ENCODE results near the gene TRIM63.

The TRIM63 gene

DNA sequence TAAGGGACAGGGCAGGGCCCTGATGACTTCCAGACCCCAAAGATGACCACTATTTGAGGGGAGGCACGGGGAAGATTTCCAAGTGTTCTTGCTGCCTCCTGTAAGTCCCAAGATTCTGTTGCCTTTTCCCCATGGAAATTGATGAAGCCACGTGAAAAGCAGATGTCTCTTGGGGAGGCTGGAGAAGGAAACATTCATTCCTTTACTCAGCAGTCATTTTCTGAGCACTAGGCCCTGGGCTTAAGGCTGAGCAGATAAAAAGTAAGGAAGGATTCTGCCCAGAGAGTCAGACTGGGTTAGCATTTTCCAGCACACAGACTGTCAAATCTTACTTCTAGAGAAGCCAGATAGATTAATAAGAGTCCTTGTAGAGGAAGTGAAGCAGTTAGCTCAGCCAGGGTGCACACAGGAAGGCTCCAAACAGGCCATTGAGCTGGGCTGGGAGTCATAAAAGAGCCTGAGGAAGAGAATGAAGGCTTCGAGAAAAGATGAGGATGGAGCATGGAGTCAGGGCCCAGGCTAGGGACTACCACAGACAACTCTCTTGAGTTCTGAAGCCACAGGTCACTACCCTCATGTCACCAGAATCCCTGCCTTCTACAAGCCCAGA, 35.7 kb downstream of the TRIM63 start:
- DNase-seq: no peak

DNA sequence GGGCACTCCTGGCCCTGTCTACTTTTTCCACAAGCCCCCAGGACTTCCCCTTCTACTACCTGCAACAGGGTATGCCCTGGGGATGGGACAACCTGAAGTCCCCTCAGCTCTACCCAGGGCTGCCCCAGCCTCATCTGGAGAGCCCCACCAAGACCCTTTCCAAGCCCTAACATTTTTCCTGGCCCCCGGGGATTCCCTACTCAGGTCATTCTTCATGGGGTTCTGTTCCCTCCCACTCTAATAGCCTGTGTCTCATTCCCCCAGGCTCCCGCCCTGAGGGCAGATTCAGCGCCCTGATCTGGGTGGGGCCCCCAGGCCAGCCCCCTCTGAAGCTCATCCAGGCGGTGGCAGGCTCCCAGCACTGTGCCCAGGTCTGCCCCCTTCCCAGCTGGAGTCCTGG, 36.2 kb downstream of the TRIM63 start:
- DNase-seq: no peak

DNA sequence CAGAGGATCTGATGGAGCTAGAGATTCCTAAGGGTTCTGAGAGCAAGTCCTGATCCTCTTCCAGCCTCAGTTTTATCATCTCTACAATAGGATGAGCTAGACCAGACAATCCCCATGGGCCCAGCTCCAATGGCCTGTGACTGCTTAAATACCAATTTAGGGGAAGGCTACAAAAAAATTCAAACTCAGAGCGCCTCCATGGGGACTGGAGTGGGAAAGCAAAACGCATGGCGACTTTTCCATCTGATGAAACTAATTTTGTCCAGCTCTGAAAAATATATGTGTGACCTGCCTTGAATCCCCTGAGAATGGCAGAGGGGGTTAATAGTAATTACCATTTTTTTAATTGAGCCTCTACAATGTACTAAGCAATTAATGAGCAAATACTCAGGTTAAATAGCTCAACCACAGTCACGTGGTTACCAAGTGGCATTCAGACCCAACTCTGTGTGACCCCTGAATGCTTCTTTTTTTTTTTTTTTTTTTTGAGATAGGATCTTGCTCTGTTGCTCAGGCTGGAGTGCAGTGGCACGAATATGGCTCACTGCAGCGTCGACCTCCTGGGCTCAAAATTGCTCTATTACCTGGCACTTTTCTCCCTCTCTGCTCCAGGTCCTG, 37.5 kb downstream of the TRIM63 start:
- no peak for DNase-seq

DNA sequence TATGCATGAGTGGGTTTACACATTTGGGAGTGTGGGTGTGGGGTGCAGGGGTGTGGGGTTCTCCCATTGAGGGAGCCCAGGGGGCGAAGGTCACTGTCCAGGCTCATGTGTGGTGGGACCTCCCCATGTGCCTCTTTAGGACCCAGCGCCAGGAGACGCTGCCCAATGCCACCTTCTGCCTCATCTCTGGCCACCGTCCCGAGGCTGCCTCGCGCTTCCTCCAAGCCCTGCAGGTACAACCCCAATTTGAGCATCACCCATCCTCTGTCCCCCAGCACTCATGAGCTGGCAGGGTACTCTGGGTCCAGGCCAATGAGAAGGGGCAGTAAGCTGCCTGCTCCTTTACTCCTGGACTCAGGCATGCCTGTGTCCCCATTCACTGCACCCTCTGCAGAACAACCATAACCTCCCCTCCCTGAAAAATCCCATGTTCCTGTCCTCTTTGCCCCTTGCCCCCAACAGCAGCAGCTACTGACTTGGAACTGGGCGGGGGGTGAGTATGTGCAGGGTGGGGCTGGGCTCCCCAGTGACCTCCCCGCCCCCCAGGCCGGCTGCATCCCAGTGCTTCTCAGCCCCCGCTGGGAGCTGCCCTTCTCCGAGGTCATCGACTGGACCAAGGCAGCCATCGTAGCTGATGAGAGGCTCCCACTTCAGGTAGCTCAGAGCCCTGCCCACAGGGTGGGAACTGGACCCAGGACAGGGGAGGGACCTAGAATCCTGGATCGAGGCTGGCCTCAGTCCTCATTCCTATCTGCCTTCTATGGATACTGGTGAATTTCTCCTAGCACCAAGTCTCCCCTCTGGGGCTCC, 38.2 kb downstream of the TRIM63 start:
- no peak for DNase-seq

DNA sequence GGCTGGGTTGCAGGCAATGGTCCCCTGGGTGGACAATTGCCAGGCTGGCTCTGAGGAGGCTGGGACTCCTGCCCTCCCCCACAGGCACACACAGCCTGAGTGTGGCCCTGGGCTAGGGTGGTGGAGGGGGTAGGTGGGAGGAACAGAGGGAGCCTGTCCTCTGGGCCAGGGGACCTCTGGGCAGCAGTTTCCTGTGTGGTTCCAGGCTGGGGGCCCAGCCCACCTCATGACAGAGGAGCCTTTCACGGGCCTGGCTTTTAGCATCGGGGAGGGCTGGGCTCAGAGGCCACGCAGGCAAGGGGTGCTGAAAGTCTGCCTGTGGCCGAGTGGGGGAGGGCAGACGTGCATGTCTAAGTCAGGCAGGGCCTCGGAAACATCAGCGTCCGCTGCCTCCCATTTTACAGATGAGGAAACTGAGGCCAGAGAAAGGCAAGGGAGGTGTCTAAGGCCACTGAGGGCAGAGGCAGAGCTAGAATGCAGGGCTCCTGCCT, 38.9 kb downstream of the TRIM63 start:
- DNase-seq: no peak

DNA sequence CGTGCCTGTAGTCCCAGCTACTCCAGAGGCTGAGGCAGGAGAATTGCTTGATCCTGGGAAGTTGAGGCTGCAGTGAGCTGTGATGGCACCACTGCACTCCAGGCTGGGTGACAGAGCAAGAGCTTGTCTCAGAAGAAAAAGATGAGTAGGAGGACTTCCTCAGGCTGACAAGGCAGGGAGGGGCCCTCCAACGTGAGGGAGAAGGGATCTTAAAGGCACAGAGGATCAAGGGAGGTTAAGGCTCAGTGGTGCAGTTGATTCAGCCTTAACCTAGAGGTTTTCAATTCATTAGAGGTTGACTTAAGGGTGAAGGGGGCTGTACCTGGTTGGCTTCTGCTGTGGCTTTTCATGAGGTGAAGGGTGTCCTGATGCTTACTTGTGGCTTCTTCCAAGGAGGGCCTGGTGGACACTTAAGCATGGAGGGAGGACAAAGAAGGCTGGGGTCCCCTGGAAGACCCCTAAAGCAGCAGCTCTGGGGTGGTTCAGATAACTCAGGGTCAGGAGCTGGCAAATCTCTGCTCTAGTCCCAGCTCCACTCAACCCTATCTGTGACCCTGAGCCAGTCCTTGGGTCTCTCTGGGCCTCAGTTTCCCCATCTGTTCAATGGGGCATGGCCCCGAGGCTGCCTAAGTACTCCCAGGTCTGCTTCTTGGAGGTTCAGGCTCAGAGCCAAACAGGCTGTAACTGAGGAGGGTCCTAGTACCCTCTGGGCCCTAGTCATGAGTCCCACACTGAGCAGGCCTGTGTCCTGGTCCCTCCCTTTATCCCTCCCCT, 39.5 kb downstream of the TRIM63 start:
- DNase-seq: no peak

DNA sequence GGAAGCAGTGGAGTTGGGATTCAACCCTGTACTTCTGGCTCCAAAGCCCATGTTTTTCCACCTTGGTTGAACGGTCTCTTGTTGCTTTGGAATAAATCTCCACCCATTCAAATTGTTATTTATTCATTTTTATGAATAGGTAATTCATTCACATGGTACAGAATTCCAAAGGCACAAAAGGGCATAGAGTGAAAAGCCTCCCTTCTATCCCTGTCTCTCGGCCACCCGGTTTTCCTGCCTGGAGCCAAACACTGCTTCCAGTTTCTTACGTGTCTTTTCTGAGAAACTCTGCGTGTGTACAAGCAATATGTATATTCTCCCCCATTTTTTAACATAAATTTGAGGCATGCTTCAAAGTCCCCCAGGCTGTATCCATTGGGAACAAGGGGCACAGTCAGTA, 41.9 kb downstream of the TRIM63 start:
- no peak for DNase-seq

DNA sequence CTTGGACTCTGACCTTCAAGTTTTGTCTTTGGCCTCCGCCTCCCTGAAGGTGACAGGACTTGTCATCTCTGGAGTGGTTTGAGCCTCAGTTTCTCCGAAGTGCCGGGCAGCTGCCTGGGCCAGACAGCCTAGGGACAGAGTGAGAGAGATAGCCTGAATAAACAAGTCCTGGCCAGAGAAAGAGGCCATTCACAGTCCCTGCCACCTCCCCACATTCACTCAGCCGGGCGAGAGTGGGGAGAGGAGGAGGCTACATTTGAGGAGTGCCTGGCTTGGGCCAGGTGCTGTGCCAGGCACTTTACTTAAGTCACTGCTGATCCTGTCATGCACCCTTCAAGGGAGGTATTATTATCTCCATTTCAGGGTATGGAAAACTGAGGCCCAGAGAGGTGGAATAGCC, 42.4 kb downstream of the TRIM63 start:
- DNase-seq: no peak

DNA sequence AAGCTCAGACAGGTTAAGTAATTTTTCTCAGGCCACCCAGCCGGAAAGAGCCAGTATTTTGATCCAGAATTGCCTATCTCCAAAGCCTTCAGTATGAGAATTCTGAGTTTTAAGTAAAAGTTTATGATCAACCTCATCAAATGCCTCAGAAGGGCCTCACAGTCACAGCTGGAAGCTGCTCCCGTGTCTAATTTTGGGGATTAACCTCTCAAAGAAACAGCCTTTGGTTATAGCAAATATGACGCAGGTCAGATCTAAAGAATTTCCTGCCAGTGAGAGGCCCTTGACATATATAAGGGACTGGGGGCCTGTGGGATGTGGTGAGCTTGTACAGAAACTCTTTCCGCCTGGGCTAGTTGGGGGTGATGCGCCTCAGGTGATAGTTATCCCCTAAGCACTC, 43.6 kb downstream of the TRIM63 start:
- no peak for DNase-seq

DNA sequence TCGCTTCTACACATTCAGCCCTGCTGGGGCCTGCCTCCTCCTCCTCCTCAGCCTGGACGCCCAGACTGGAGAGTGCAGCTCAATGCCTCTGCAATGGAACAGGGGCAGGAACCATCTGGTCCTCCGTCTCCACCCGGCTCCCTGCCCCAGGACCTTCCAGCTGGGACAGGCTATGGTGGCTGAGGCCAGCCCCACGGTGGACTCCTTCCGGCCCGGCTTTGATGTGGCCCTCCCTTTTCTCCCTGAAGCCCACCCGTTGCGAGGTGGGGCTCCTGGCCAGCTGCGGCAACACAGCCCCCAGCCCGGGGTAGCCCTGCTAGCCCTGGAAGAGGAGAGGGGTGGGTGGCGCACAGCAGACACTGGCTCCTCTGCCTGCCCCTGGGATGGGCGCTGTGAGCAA, 44.4 kb downstream of the TRIM63 start:
- no peak for DNase-seq

DNA sequence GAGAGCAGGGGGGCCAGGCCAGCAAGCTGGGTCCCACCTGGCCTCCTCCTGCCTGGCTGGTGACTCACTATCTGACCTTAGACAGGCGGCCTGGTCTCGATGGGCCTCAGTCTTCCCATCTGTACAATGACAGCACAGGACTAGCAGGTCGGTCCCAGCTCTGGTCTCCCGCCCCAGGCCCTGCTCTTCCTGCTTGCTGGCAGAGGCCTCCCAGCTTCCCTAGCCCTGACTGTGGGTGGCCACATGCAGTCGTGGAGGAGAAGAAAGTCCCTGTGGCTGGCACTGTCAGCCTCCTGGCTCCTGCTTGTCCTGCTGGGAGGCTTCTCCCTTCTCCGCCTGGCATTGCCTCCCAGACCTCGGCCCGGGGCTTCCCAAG, 45.0 kb downstream of the TRIM63 start:
- DNase-seq: no peak

DNA sequence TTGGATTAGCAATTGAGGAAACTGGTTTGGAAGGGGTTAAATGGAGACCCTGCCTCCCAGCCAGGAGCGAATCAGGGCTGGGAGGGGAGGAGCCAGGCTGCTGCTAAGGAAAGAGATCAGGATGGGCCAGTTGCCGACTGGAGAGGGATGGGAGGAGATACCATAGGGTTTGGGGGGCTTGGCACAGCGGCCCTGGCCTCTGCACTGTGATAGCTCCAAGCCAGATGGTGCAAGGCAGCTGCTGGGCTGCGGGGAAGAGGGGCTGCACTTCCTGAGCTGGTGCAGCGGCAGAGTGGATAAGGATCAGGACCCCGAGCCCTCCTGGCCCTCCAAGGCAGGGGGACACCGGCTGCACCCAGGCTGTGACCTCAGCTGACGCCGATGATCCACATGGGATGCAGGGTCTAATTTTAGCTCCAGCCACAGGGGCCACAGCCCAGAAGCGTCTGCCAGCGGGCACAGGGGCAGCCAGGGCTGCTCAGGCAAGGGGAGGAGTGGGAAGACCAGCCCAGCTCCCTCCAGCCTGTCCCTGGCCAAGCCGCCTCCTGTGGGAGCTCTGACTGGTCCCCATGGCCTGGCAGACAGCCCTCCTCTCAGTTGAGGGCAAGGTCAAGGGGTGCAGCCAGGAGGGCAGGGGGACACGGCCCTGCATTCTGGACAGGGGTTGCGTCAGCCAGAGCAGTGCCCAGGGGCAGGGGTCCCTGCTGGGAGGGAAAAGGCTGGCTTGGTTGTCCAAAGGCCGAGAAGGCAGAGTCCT, 45.6 kb downstream of the TRIM63 start, which contains the start of gene EXTL1:
Gene EXTL1, plus strand, starts transcription at position 129 of the 757 bp plus-strand sequence. CDS start 872 bp downstream, outside the sequence.
- DNase-seq: peak; percentile 50 to 70

DNA sequence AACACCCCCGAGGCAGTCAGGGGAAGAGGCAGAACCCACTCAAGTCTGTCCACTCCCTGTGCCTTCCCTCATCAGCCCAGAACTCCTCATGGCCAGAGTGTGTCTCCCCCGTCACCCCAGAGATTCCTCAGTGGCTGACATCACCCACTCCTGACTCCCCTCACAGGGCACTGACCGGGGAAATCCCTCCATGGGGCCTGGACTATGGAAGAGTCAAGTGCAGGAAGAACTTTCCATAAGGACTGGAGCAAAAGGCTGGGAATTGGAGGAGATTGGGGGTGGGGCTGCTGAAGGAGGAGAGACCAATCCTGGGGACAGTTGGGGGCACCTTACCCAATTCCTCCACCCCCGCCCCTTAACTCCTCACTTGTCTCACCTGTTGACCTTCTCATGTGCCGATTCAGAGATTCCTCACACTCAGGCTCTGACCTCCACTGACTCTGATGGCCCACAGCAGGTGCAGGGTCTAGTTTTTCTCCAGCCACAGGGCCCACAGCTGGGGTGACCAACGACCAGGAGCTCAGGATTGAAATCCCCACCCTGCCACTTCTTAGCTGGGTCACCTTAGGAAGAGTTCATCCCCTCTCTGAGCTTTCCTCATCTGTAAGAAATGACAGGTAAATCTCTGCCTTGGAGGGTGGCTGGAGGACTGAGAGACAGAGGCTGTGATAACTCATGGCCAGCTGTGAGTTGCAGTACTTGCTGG, 46.3 kb downstream of the TRIM63 start:
- no peak for DNase-seq

DNA sequence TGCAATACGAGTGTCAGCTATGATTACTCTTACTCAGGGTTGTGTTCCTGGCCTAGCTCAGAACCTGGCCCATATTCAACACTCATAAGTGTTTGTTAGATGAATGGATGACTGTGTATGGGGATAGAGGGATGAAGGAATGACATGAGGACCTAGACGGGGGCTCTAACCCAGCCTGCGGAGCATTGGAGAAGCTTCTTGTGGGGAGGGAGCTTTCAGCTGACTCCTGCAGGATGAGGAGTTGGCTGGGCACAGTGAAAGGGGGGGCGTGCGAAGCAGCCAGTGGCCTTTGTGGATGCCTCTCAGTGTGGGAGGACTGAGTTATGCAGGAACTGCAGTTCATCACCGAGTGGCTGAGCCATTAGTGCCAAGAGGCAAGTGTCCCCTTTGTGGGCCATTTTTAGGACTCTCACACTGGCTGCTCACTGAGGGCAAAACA, 47.1 kb downstream of the TRIM63 start:
- no peak for DNase-seq

DNA sequence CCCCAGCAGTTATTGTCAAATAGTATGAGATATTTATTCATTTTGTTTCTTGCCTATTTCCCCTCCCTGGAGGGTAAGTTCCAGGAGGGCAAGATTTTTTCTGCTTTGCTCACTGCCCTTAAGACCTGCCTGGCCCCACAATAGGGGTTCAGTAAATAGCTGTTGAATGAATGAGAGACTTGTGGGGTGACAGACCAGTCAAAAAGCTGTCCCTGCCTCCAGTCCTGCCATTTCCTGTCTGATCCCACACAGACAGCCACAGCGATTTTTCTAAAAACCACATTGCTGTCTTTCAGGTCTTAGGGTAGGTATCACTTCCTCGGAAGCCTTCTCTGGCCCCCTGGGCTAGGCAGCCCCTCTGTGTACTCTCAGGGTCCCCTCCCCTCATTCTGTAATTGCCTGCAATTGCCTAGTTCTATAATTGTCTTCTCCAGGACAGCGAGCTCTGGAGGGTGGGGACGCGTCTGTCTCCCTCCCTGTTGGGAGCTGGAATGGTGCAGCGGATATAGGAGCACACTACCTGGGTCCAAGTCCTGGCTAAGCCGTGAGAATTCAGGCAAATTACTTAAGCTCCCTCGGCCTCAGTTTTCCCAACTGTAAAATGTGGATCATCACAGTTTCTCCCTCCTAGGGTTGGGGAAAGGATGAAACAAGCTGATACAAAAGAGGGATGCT, 47.7 kb downstream of the TRIM63 start:
- no peak for DNase-seq

DNA sequence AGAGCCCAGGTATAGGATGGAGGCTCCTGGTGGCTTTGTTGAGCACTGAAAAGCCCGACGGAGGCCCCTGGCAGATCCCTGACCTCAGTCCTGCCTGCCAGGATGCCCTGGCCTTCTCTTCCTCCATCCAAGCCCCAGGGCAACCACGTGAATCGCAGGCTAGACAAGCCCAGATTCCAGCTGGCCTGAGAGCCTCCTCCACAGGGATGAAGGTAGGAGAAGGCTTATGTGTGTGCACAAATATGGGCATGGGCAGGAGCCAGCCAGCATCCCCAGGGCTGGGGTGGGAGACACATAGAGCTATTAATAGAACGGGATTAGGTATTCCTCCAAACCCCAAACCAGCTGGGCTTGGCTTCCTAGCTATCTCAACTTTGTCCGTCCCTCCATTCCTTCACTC, 49.8 kb downstream of the TRIM63 start:
- peak in 1 of 2 experiments; percentile 50 for DNase-seq

DNA sequence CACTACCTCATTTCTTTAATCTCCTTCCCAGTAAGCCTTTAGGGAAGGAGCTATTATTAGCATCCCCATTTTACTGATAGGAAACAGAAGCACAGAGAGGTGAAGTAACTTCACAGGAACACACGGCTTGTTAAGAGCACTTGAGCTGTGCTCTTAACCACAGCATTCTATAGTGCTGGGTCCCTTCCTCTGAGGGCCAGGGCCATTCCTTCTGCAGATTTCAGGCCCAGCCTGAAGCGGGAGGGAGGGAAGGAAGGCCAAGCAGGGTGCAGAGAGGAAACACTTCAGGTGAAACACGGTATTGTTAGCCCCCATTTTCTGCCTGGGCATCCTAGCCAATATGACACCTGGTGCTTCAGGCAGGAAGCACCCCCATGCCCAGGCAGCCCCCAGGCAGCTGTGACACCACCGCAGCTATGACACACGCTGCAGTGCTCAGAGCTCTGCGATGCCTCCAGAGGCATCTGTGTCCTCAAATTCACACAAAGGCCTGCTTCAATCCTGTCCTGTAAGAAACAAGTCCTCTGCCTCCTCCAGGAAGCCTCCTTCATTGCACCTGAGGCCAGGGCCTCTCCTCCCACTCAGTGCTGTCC, 50.4 kb downstream of the TRIM63 start:
- peak in 1 of 2 experiments; percentile 28 for DNase-seq

DNA sequence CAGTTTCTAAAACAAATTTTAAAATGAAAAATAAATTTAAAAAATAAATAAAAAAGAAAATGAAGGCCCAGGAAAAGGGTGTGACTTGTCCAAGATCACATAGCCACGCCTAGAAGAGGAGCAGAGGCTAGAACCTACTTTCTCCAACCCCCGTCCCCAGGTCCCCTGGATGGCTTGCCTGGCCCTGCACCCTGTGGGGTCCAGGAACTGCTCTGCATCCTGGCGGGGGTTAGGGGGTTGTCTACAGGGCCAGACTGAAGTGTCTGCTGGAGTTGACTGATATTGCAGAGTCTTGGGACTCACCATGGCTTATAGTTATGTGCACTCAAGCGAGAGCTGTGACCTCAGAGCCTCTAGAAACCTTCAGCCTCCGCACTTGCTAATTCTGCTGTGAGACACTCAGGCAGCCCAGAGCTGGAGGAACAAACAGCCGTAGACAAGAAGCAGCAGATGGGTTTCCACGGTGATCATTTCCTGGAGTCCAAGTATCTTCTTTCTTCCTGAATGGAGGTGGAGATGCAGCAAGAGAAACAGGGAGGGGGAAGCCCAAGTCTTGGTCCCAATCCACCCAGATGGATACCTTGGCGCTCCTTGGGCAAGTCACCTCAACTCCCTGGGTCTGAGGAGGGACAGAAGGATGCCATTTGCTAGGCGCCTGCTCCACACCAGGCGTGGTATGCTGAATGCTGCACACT, 51.0 kb downstream of the TRIM63 start:
- peak; percentile 37 to 83 for DNase-seq

DNA sequence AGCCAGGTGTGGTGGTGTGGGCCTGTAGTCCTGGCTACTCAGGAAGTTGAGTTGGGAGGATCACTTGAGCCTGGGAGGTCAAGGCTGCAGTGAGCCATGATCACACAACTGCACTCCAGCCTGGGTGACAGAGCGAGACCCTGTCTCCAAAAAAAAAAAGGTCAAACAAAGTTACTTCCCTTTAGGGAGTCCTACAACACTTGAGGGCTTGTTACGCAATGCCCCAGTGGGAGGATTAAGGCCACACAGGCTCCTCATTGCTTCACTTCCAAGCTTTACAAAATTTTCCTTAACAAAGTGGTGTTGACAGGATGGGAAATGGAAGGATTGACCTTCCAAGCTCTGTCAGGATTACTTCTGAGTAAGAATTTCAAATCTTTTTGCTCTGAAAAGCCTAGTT, 52.1 kb downstream of the TRIM63 start:
- DNase-seq: no peak

DNA sequence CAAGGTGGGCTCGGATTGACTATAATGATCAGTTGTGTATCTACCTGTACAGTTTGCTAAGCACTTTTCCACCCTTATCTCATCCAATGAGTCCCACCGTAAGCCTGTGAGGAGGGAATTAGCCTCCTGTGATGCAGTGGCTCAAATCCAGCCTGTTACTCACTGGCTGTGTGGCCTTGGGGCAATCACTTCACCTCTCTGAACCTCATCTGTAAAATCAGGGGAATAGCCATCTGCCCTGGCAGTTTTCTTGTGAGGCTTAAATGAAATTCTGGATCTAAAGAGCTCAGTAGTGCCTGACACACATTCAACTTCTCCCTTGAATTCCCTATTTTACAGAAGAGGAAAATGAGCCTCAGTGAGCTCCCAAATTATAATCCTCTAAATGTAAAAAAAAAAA, 53.3 kb downstream of the TRIM63 start:
- DNase-seq: no peak

Data from NCI-H524 (cell line).